Esophagus (tissue), 2 donors: ENCODE data around the gene AUNIP. TPM values are rescaled to one million over a fixed set of nuclear protein-coding genes. Genes with fewer than 3 reads are reported as not detected.
A peak's percentile ranks its signal among the peaks of the same experiment; 100 is the strongest.
"Not testable (repeated sequence)": the region's sequence is repeated elsewhere in the genome, so short reads cannot be mapped to it uniquely, and the experiment has no call there.

Experiments
- H3K27ac ChIP-seq, 2 donors: one replicate each; pipeline ENCODE4 v1.5.1; 2013; ENCODE audit warnings: low read depth in 2 of 2, mild to moderate bottlenecking in 2 of 2, inconsistent platforms in 1 of 2, low read length in 1 of 2, moderate library complexity in 1 of 2
- H3K27me3 ChIP-seq, 2 donors: one replicate each; pipeline ENCODE4 v1.6.1; 2013; ENCODE audit warnings: low read length in 2 of 2, control low read depth in 1 of 2, mild to moderate bottlenecking in 1 of 2; ENCODE audit not compliant: insufficient read depth in 2 of 2, control insufficient read depth in 1 of 2
- H3K36me3 ChIP-seq, 2 donors: one replicate each; pipeline ENCODE4 v1.6.1; 2013; ENCODE audit warnings: low read length in 1 of 2; ENCODE audit not compliant: control insufficient read depth in 2 of 2, insufficient read depth in 2 of 2
- H3K4me1 ChIP-seq, 2 donors: one replicate each; pipeline ENCODE4 v1.6.1; 2013; ENCODE audit warnings: low read length in 1 of 2; ENCODE audit not compliant: control insufficient read depth in 2 of 2, insufficient read depth in 2 of 2
- H3K4me3 ChIP-seq, 2 donors: one replicate each; pipeline ENCODE4 v1.5.1; 2013; ENCODE audit warnings: low read length in 2 of 2, mild to moderate bottlenecking in 2 of 2, low read depth in 1 of 2, moderate library complexity in 1 of 2
- H3K9me3 ChIP-seq, 2 donors: one replicate each; pipeline ENCODE4 v1.6.1; 2013; ENCODE audit warnings: mild to moderate bottlenecking in 2 of 2, low read depth in 1 of 2, low read length in 1 of 2, moderate library complexity in 1 of 2; ENCODE audit not compliant: control insufficient read depth in 2 of 2, insufficient read depth in 1 of 2
- WGBS, 2 donors: extraction: QIAGEN DNeasy Blood & Tissue Kit; methylation state at CpG; one replicate each; pipeline ENCODE4 v1.1.7; 2013; 5-methylcytosine and 5-hydroxymethylcytosine counted together
- polyA plus RNA-seq, 2 donors: library from polyadenylated mRNA; stranded (reverse); fragments of 200-250 nt; gene quantifications; one replicate each; pipeline ENCODE4 v1.2.3, GENCODE V29; 2013
- donor health status: healthy with polysubstance abuse.
- donor health status: Bipolar disorder and iron deficiency.

AUNIP gene
- polyA plus RNA-seq, 2 donors = 1.1 to 2.0 TPM

DNA sequence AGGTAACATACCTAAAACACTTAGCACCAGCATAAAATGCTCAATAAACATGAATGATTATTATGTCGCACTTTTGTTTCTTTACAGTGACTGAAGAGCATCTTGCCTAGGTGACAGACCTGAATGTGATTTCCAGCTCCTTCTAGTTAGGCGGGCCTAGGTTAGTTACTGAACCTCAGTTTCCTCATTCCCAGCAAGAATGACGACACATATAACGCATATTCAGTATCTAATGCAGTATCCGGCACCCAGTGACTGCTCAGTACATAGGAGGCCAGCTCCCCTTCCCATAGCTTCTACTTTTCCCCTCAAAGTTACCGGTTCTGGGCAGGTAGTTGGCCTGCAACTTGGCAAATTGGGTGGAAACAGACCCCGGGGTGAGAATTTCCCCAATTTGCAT, 763 bp downstream of the AUNIP start:
- Histone ChIP-seq H3K4me3 (peak overlapping the region; percentile 49 to 55), H3K9me3 (no peaks in the 10 kb centered on the region), H3K36me3 (peaks cover 0 to 8% of the 10 kb centered on the region in 2 donors), H3K27ac (no peak overlapping the region), H3K27me3 (no peaks in the 10 kb centered on the region), H3K4me1 (peaks cover 2 to 15% of the 10 kb centered on the region in 2 donors)
- WGBS, 2 donors = 44 to 48% methylated on average over 7 of the region's 7 CpGs

DNA sequence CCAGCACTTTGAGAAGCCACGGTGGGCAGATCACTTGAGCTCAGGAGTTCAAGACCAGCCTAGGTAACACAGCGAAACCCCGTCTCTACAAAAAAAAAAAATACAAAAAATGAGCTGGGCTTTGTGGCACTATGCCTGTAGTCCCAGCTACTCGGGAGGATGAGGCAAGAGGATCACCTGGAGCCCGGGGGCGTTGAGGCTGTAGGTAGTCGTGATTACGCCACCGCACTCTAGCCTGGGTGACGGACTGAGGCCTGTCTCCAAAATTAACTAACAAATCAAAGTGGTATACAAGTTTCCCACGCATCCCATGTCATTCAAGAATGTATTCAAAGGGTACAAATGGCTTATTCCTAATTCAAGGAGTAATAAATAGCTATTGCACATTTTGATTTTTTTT, 2.4 kb downstream of the AUNIP start:
- no peaks in the 10 kb centered on the region for H3K27me3 ChIP-seq
- 81 to 90% methylated on average over 11 of the region's 11 CpGs for WGBS, 2 donors
- H3K36me3 ChIP-seq = no peaks in the 10 kb centered on the region
- H3K4me3 ChIP-seq = no peak overlapping the region
- H3K9me3 ChIP-seq = no peaks in the 10 kb centered on the region
- no peak overlapping the region for H3K27ac ChIP-seq
- H3K4me1 ChIP-seq = peaks cover 2 to 8% of the 10 kb centered on the region in 2 donors

DNA sequence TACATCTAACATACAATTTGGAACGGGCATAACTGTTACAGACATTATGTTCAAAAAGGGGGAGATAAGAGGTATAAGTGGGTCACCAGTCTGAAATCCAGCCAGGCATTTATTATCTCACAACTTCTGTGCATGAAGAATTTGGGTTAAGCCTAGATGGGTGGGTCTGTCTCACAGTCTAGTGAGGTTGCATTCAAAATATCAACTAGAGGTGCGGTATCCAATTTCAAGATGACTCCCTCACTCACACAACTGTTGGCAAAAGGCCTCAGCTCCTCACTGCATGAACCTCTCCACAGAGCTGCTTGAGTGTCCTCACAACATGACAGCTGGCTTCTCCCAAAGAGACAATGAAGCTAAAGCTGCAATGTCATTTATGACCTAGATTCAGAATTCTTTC, 4.7 kb downstream of the AUNIP start:
- peaks cover 2 to 6% of the 10 kb centered on the region in 2 donors for H3K4me1 ChIP-seq
- H3K27me3 ChIP-seq = no peaks in the 10 kb centered on the region
- H3K9me3 ChIP-seq = no peaks in the 10 kb centered on the region
- WGBS, 2 donors = 95% methylated on average over 2 of the region's 2 CpGs
- H3K36me3 ChIP-seq = no peaks in the 10 kb centered on the region
- H3K27ac ChIP-seq = no peak overlapping the region
- no peak overlapping the region for H3K4me3 ChIP-seq

DNA sequence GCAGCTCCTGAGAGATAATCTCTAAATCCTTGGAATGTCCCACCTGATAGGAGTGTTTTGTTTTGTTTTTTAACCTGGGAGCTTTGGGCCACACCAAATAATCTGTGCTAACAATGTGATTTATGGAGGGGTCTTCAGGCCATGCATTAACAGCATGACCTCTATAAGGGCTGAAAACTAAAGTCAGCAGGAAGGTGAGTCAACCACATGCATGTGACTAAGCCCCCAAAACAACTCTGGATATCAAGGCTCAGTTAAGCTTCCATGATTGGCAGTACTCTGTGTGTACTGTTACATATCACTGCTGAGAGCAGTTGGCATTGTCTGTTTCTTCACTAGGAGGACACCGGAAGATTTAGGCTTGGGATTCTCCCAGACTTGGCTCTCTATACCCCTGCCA, 10.7 kb downstream of the AUNIP start:
- H3K4me1 ChIP-seq = no peaks in the 10 kb centered on the region
- H3K9me3 ChIP-seq = no peaks in the 10 kb centered on the region
- no peak overlapping the region for H3K4me3 ChIP-seq
- H3K27me3 ChIP-seq = no peaks in the 10 kb centered on the region
- H3K27ac ChIP-seq = no peak overlapping the region
- H3K36me3 ChIP-seq = no peaks in the 10 kb centered on the region
- 58 to 89% methylated on average over 1 of the region's 1 CpG for WGBS, 2 donors

DNA sequence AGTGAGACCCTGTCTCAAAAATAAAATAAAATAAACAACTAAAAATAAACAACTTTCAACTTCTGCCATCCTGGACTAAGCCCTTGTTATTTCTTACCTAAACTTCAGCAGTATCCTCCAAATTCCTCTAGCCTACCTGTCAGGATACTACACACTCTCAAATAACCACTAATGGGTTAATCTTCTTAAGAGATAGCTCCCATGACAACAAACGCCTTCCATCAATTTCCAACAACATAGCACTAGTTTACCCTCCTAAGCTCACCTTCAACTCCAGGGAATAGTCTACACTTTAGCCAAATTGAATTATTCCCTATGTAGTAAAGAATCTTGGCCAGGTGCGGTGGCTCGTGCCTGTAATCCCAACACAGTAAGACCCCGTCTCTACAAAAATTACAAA, 11.3 kb downstream of the AUNIP start:
- Histone ChIP-seq H3K36me3 (no peaks in the 10 kb centered on the region), H3K27ac (no peak overlapping the region), H3K4me1 (no peaks in the 10 kb centered on the region), H3K4me3 (no peak overlapping the region), H3K27me3 (no peaks in the 10 kb centered on the region), H3K9me3 (no peaks in the 10 kb centered on the region)
- 72 to 73% methylated on average over 4 of the region's 4 CpGs for WGBS, 2 donors

- 81 to 85% methylated on average over 5 of the region's 5 CpGs for WGBS, 2 donors
Measured at GRCh38 chr1:25845664-25846063, 13.6 kb downstream of the AUNIP start.

DNA sequence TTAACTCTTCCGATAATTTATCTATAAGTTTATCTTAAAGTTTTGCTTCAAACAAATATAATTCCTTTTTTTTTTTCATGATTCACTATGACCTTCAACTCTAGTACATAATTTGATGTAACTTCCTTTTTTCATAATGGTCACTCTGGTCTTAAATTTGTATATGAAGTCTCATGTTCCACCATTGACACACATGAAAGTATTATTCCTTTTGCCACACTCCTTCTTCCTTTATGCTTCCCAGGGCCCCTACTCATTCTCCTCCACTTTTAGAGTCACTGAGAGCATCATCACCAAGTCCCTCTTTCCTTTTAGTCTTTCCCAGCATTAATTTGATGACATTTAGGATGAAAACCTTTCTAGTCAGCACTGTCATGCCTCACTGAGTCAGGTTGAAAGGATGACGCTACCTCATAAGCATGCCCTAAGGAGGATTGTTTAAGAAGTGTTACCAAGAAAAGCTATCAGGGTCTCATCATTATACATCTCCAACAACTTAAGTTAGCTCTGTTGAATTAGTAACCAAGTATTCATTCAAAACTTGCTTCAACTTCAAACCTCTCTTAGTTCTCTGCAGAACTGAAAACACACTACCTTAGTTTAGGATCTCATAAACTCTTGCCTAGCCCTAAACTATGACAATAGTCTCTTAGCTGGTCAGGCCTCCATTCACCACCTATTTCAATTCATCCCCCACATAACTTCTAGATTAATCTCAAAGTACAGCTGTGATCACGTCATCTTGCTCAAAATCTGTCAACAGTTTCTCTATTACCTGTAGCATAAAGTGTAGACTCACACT, 14.5 kb downstream of the AUNIP start:
- Histone ChIP-seq H3K4me3 (no peak overlapping the region), H3K27me3 (no peaks in the 10 kb centered on the region), H3K36me3 (no peaks in the 10 kb centered on the region), H3K9me3 (no peaks in the 10 kb centered on the region), H3K27ac (no peak overlapping the region), H3K4me1 (no peaks in the 10 kb centered on the region)
- 84 to 85% methylated on average over 3 of the region's 3 CpGs for WGBS, 2 donors

More at GRCh38 chr1:25845664-25846063, 13.6 kb downstream of the AUNIP start:
- Histone ChIP-seq H3K4me3 (no peak overlapping the region), H3K9me3 (no peaks in the 10 kb centered on the region), H3K27ac (no peak overlapping the region), H3K27me3 (no peaks in the 10 kb centered on the region), H3K36me3 (no peaks in the 10 kb centered on the region), H3K4me1 (no peaks in the 10 kb centered on the region)

DNA sequence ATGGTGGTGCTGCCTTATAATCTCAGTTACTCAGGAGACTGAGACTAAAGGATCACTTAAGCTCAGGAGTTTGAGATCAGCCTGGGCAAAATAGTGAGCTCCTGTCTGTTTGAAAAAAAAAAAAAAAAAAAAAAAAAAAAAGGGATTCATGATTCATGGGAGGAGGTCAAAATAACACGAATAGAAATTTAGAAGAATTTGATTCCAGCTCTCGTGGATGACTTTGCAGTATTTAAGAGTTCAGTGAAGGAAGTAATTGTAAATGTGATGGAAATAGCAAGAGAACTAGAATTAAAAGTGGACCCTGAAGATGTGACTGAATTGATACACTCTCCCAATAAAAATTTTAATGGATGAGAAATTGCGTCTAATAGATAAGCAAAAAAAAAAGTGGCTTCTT, 15.8 kb downstream of the AUNIP start:
- H3K36me3 ChIP-seq = no peaks in the 10 kb centered on the region
- WGBS, 2 donors = 92 to 93% methylated on average over 3 of the region's 3 CpGs
- H3K27ac ChIP-seq = no peak overlapping the region
- H3K4me1 ChIP-seq = no peaks in the 10 kb centered on the region
- H3K9me3 ChIP-seq = no peaks in the 10 kb centered on the region
- no peaks in the 10 kb centered on the region for H3K27me3 ChIP-seq
- no peak overlapping the region for H3K4me3 ChIP-seq

DNA sequence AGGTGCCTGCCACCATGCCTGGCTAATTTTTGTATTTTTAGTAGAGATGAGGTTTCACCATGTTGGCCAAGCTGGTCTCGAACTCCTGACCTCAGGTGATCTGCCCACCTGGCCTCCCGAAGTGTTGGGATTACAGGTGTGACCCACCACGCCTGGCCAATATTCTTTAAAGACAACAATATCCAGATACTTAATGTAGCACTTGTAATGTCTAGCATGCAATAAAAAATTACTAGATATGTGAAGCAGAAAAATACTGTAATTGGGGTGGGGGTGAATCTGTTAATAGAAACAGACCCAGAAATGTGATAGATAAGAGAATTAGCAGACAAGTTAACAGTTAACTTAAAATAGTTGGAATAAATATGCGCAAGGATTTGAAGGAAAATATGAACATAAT, 19.4 kb downstream of the AUNIP start:
- 87 to 97% methylated on average over 4 of the region's 4 CpGs for WGBS, 2 donors
- not testable (repeated sequence) for H3K27ac ChIP-seq

GRCh38 chr1:25837262-25837875, 21.9 kb downstream of the AUNIP start:
- Histone ChIP-seq H3K27ac (peak overlapping the region in 1 of 2 donors; percentile 21), H3K36me3 (peaks cover 7 to 13% of the 10 kb centered on the region in 2 donors), H3K4me1 (no peaks in the 10 kb centered on the region), H3K27me3 (no peaks in the 10 kb centered on the region), H3K9me3 (no peaks in the 10 kb centered on the region), H3K4me3 (no peak overlapping the region)
- WGBS, 2 donors = 72 to 77% methylated on average over 1 of the region's 1 CpG

More for the DNA sequence above, 19.4 kb downstream of the AUNIP start:
- H3K27me3 ChIP-seq, H3K4me1 ChIP-seq, H3K36me3 ChIP-seq, H3K9me3 ChIP-seq, H3K4me3 ChIP-seq: not testable (repeated sequence)
